Activated CD4-positive, CD25-positive, alpha-beta regulatory T cell treated with anti-CD3 and anti-CD28 coated beads, Interleukin-2, amount 50 U/mL, for 72 hours (primary cell): ENCODE data around the gene VAPB.
"Not testable (repeated sequence)": the region's sequence is repeated elsewhere in the genome, so short reads cannot be mapped to it uniquely, and the experiment has no call there.

ENCODE experiments used
- DNase-seq: peaks from one replicate; pipeline ENCODE4 v3.0.0; 2021

Gene VAPB

DNA sequence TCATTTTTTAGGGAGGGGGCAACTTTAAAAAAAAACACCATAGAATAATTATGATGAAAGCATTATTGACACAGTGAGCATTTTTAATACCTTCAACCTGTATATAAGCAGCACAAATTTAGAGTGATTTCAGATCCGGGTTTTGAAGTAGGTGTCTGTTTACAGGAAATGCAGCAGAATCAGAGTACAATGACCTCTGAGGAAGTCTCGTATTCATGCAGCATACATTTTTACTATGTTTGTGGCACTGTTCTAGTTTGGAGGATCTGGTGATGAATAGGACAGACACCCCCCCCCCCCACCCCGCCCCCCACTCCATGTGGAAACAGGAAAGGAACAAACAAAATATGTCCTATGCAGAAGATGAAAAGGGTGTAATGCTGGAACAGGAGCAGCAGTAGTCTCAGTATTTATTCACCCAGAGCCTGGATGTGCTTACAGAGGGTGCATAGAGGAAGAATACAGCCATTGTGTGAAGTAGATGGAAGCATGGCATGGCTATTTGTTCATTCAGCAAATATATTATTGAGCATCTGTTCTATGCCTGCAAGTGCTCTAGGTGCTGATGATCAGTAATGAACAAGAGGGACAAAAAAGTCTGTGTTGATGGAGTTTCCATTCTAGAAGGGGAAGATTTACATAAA lies 19.7 kb downstream of the VAPB start:
- no peak for DNase-seq

DNA sequence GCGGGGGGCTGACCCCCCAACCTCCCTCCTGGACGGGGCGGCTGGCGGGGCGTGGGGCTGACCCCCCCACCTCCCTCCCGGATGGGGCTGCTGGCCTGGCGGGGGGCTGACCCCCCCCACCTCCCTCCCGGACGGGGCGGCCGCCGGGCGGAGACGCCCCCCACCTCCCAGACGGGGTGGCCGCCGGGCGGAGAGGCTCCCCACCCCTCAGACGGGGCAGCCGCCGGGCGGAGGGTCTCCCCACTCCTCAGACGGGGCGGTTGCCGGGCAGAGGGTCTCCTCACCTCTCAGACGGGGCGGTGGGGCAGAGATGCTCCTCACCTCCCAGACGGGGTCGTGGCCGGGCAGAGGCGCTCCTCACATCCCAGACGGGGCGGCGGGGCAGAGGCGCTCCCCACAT lies 25.2 kb downstream of the VAPB start:
- not testable (repeated sequence) for DNase-seq

DNA sequence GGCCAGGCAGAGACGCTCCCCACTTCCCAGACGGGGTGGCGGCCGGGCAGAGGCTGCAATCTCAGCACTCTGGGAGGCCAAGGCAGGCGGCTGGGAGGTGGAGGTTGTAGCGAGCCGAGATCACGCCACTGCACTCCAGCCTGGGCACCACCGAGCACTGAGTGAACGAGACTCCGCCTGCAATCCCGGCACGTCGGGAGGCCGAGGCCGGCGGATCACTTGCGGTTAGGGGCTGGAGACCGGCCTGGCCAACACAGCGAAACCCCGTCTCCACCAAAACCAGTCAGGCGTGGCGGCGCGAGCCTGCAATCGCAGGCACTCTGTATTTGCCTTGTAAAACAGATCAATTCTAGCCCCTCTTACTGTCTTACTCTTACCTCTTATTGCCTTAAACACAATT lies 25.8 kb downstream of the VAPB start:
- DNase-seq = not testable (repeated sequence)

DNA sequence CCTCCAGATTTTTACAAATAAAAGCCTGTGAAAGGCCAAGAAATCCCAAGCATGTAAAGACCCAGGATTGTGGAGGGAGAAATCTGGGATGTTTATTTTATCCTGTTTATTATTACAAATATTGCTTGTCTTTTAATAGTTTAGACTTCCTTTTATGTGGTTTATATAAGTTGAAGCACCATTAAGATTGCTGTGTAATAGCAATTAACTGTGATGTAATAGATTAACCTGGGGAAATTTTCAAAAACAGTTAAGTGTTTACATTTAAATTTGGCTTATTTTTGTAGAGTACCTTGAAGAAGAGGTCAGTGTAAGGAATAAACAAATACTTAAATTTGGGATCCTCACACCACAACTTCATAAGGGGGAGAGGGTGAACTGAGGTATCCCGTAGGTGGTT lies 27.0 kb downstream of the VAPB start:
- DNase-seq = no peak

DNA sequence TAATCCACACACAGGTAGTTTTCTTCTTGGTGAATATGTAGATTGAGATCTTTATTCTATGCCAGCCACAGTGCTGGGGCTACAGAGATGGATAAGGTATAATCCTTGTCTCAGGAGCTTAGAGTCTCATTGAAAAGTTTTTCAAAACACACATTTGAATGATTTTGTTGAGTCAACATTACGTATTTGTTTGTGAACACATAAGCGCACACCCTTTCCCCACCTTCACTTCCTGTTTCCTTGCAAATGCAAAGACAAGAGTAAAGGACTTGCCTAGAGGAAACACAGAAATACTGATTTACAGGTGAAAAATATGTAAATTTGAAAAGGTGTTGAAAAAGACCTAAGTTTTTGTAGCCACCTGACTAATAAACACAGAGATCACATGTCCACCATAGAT lies 27.8 kb downstream of the VAPB start:
- DNase-seq = no peak

DNA sequence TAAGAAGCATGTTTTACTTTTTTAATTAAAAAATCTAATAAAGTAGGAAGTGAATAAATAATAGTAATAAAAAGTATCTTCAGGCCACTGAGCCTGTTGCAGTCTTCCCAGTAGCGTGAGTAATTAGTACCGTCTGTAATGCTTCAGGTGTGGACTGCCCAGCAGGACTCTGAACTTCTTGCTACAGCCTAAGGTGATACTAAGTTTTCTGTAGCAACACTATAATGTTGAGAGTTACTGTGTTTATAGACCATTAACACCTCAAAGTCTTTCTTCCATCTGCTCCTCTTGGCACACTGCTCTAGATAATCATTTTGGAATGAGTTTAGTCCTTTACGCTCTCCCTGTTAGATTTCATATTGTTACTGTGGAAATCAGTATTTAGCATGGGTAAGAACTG lies 28.4 kb downstream of the VAPB start:
- DNase-seq = no peak

DNA sequence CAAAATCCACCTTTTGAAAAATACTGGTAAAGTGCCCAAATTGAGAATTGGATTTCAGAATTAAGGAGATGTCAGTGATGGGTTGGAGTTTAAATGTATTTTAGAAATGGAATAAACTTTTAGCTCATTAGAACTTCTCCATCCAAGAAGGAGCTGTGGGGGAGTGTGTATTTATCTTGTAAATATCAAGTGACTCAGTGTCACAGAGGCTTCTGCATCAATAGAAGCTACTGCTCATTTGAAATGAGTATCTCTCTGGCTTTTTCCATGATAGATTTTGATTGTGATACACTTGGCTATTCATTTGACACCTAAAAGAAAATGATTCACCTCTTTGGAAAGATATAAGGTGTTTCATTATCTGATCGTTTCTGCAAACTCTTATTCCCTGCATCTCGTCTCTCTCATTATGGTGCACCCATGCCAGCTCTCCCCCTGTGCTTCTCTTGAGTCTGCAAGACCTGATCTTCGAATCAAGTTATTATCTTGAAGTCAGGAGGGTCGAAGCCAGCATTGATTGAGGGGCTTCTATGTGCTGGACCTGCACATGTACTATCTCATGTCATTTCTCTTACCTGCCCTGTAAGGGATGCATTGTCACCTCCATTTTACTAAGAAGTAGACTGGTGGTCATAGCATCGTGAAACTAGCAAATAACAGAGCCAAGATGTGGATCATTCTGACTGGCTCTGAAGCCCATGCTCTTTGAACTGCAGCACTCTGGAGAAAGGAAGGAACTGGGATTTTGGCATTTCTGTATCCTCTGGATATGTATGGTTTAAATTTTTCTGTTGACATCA lies 30.1 kb downstream of the VAPB start:
- no peak for DNase-seq

DNA sequence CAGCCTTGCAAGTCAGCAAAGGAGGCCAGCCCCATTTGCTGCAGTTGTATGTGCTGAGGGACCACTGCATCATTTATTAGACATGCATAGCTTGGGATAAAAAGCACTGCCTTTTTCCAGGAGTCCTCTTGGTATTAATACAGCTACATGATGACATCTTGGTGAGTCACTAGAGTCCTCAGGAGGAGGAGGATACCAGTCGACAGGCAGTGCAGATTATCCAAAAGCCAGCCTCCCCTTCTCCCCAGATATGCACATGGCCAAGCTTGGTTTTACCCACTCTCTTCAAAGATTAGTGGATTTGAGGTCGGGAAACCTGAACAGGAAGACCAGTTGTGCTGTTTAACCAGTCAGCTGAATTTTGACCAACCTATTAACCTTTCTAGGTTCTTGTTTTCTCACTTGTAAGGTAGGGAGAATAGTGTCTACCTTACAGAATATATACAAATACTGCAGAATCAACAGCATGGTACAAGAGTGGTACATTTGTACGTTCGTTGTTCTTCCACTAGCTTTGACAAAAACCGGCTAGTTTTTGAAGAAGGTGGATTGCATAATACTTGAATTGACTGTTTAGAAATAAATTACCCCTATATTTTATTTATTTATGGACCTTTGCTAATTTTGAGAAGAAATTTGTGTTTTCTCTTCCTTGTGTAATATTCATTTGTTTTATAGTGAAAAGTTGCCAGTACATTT lies 31.9 kb downstream of the VAPB start:
- no peak for DNase-seq

DNA sequence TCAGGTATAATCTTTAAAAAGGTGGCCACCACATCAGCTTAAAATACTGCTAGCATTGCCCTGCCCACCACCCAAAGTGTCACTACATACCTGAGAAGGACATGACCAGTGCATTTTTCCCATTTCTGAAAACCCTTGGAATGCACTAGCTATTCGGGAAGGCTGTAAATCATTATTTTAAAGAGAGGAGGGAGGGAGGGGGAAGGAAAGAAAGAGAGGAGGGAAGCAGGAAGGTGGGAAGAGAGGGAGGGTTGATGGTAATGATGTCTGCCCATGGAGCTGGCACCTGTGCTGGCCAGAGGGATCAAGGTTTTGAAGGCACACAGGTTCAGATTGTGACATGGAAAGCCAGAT lies 32.4 kb downstream of the VAPB start:
- DNase-seq = no peak

DNA sequence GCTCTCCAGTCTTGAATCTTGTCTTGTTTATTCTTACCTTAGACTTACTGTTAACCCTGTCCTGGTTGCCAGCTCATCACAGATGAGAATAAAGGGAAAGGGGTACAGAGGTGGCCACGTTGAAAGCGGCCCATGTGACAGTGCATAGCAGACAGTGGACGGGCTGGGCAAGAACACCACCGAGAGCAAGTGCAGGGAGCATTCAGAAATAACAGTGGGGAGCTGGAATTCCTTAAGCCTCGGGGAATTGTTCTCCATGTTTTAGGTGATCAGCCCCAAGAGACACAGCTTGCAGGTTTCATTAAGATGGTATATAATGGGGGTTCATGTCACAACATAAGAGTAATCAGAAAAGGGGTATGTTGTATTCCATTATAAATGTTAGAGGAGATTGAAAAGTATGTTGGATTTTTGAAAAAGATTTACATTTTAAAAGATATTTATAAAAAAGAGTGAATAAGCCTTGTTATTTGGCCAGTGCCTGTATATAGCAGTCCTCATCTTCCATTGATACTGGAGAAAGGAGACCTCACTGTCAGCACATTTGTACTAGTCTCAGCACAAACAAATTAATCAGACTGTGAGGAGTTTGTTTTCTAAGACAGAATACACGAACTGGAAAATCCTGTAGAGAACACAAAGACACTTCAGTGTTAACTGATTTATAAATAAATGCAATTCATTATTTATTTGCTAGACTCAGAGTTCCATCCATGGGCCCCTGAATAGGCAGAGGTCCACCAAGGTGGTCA lies 35.4 kb downstream of the VAPB start:
- no peak for DNase-seq

DNA sequence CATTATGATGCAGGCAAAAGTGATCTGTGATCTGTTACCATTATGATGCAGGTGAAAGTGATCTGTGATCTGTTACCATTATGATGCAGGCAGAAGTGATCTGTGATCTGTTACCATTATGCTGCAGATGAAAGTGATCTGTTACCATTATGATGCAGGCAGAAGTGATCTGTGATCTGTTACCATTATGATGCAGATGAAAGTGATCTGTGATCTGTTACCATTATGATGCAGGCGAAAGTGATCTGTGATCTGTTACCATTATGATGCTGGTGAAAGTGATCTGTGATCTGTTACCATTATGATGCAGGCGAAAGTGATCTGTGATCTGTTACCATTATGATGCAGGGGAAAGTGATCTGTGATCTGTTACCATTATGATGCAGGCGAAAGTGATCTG lies 38.5 kb downstream of the VAPB start:
- not testable (repeated sequence) for DNase-seq

DNA sequence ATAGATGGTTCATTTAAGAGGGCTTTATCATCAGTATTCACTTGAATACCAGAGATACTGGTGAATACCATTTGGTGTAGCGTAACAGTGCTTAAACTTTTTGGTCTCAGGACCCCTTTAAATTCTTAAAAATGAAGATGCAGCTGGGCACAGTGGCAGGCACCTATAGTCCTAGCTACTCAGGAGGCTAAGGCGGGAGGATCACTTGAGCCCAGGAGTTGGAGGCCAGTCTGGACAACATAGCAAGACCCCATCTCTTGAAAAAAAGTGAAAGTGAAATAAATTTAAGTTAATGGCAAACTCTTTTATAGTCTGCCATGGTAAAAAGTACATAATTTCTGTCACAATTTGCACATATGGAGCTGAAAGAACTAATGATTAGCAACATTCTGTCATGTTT lies 39.3 kb downstream of the VAPB start:
- DNase-seq = no peak

DNA sequence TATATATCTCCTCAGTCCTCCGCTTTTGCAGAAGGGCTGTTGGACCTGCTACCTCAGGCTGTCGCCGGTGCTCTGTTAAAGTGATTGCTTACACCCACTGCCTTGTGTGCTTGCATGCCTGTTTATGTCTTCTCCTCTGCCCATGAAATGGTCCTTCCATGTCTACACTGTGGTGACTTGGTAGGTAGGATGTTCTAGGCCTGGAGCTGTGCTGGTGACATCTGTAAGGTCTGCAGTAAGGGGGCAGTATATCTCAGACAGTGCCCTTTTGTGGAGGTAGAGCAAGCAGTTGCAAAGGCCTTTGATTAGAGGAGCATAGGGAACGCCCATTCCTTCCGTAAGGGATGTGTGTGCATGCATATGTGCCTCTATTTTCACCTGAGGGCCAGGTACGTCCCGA lies 40.3 kb downstream of the VAPB start:
- DNase-seq = no peak

DNA sequence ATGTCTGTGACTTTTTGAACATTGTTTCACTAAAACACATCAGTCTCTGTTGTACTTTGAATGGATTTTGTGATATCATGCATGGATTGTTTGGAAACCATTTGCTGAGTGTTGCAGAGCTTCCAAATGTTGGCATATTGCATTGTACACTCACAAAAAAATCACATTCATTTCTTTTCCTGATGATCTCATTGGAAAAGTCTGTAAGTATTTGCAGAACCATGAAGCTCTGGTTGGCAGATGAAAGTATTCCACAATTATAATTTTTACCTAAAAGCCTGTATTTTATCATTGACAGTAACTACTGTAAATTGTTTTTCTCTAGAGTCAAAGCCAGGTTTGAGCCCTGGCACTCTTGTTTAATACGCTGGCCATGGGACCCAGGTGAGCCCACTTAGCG lies 42.1 kb downstream of the VAPB start:
- DNase-seq = no peak

DNA sequence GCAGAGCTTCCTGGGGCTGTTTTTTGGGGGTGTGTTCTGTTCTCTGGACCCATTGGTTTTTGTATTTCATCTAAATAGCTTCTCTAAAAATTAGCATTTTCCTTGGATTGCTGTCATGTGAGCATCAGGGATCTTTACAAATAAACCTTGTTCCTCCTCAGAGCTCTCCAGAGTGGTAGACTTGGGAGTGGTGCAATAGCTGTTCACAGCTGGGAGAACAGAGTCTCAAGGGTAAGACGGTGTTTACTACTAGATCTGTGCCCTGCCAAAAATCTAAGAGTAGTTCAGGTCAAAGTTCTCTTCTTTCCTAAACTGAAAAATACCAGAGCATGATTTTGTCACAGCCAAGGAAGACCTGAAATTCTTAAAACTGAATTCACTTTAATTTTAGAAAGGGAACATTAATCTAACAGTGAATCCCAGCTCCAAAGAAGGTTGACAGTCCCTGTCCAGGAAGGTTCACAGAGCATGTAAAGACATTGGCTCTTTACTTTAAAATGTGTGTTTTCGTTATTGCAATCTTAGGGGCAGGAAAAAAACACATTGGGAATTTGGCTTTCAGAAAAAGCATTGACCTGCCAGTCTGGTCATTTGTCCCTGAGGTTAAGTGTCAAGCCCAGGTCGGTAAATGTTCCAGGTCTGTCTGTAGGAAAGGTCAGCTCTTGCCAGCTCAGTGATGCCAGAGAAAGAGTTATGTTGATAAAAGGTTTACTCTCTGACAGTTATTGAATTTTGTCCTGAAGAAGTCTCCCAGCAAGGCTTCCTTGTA lies 43.3 kb downstream of the VAPB start:
- no peak for DNase-seq

DNA sequence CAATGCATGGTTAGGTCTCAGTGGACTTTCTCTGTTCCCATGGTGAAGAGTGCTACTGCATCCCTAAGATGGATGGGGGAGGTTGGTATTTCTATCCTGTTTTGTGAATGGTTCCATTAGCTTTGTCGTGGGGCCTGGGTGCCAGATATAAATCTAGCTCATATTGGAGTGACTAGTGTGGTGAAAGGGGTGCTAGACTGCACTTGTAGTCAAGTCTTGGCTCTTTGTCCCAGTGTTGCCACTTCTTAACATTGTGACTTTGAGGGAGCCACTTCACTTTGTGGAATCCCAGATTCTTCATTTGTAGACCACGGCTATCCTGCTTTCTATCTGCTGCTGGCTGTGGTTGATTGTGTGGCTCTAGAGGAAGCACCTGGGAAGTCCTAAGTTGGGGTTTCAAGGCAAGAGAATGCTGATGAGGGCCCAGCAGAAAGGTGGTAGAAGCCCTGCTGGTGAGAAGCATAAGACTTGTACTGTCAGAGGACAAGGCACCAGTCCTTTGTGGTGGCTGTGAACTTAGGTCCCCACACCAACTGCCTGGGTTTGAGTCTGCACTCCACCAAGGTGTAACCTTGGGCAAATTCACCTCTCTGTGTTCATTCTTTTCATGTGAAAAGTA lies 44.1 kb downstream of the VAPB start:
- DNase-seq = no peak

DNA sequence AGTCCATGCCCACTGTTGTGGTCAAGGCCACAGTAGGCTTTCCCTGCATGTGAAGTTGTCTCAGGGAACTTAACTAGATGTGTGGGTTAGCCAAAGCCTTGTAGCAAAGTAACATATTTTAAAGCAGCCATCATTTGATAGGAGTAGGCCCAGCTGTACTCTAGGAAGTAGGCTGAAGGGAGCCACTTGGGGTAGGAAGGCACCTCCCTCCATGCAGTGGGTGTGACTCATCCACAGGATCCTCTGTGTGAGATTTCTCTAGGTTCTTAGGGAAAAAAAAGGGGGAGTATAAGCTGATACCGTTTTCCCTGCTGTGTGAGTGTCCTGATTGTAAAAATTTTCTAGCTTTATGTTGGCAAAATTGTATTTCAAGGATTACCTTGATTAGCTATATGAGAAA lies 44.7 kb downstream of the VAPB start:
- no peak for DNase-seq

DNA sequence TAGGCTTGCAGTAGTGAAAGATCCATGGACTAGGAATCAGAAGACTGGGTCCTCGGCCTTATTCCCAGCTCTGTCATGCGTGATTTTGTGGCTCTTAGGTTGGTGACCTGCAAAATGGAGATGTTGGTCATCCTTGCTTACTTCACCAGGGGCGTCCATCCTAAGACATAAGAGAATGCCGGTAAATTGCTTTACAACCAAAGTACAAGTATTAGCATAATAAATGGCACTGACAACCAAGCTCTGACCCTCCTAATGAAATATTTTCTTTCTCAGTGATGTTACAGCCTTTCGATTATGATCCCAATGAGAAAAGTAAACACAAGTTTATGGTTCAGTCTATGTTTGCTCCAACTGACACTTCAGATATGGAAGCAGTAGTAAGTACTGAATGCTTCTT lies 45.3 kb downstream of the VAPB start:
- no peak for DNase-seq

DNA sequence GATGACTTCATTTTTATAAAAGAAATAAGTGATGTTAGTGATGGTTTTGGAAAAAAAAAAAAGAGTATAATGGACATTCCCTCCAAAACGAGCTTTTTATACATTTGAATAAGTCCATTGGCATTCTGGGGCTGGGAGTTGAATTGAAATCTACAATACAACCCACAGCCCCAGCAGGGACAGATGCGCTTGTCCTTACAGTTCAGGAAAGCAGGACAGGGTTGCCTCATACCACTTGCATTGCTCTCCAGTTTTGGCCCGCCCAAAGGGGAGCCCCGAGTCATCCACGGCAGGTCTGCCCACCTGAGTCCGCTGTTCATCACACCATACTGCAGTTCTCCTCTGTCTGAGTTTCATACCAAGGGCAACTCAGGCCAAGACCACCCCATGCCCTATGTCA lies 46.2 kb downstream of the VAPB start:
- no peak for DNase-seq

DNA sequence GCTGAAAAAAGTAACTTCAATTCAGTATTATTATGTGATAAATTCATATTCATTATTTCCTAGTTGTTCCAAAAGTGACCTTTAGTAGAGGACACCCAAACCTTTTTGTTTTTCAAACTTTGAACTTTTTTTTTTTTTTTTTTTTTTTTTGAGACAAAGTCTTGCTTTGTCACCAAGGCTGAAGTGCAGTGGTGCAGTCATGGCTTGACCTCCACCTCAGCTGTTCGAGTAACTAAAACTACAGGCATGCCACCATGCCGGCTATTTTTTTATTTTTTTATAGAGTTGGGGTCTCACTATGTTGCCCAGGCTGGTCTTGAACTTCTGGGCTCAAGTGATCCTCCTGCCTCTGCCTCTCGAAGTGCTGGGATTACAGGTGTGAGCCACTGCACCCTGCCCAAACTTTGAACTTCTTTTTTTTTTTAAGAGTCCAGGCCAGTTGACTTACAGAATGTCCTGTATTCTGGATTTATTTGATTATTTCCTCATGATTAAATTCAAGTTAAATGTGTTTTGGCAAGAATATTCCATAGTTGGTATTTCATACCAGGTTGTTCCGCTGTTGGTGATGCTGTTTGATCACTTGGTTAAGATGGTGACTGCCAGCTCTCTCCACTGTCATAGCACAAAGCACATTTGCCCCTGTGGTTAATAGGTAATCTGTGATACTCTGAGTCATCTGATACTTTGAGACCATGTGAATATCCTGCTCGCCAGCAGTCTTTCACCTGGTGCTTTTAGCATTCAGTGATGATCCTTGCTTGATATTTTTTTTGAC lies 48.0 kb downstream of the VAPB start:
- no peak for DNase-seq
